Measurements from ENCODE around the gene KMT2A. TPM values are rescaled to one million over a fixed set of nuclear protein-coding genes. Genes with fewer than 3 reads are reported as not detected.

Gene KMT2A
- total RNA-seq, 1 donor from 2014 or later: 78.4 TPM

GRCh38 chr11:118532852-118533768 is 96.8 kb downstream of the KMT2A start:
- Mint-ChIP-seq H3K9me3 (no peaks in the 10 kb centered on the region), H3K36me3 (ENCODE audit: low read depth) (peaks cover 6% of the 10 kb centered on the region), H3K27me3 (ENCODE audit: insufficient read depth) (no peaks in the 10 kb centered on the region), H3K4me3 (no peak overlapping the region), H3K4me1 (ENCODE audit: low read depth) (peaks cover 21% of the 10 kb centered on the region), H3K27ac (no peak overlapping the region)
- DNase-seq (ENCODE audit: low spot score): no peak
- intact Hi-C loops (cut with micrococcal nuclease): no loop called here

- H3K36me3 Mint-ChIP-seq (ENCODE audit: low read depth): peaks cover 5% of the 10 kb centered on the region
- intact Hi-C loops (cut with micrococcal nuclease): no loop called here
- H3K9me3 Mint-ChIP-seq: no peaks in the 10 kb centered on the region
- H3K27me3 Mint-ChIP-seq (ENCODE audit: insufficient read depth): no peaks in the 10 kb centered on the region
- DNase-seq (ENCODE audit: low spot score): no peak
- H3K27ac Mint-ChIP-seq: no peak overlapping the region
- no peak overlapping the region for H3K4me3 Mint-ChIP-seq
- H3K4me1 Mint-ChIP-seq (ENCODE audit: low read depth): peaks cover 19% of the 10 kb centered on the region
Observed at GRCh38 chr11:118533769-118534729, 97.8 kb downstream of the KMT2A start.

- intact Hi-C loops (cut with micrococcal nuclease): no loop called here
- no peak overlapping the region for H3K27ac Mint-ChIP-seq
- DNase-seq (ENCODE audit: low spot score): no peak
- H3K4me3 Mint-ChIP-seq: no peak overlapping the region
- no peaks in the 10 kb centered on the region for H3K27me3 Mint-ChIP-seq (ENCODE audit: insufficient read depth)
- no peaks in the 10 kb centered on the region for H3K9me3 Mint-ChIP-seq
- H3K36me3 Mint-ChIP-seq (ENCODE audit: low read depth): no peaks in the 10 kb centered on the region
- peaks cover 7% of the 10 kb centered on the region for H3K4me1 Mint-ChIP-seq (ENCODE audit: low read depth)
Observed at GRCh38 chr11:118535261-118535660, 99.0 kb downstream of the KMT2A start.

GRCh38 chr11:118536726-118537125 is 100.4 kb downstream of the KMT2A start:
- Mint-ChIP-seq H3K9me3 (no peaks in the 10 kb centered on the region), H3K4me1 (ENCODE audit: low read depth) (peaks cover under 1% of the 10 kb centered on the region), H3K4me3 (no peak overlapping the region), H3K27ac (no peak overlapping the region), H3K36me3 (ENCODE audit: low read depth) (peaks cover 6% of the 10 kb centered on the region), H3K27me3 (ENCODE audit: insufficient read depth) (no peaks in the 10 kb centered on the region)
- intact Hi-C loops (cut with micrococcal nuclease): no loop called here
- DNase-seq (ENCODE audit: low spot score): no peak

- intact Hi-C loops (cut with micrococcal nuclease): no loop called here
- no peak overlapping the region for H3K27ac Mint-ChIP-seq
- H3K4me1 Mint-ChIP-seq (ENCODE audit: low read depth): no peaks in the 10 kb centered on the region
- H3K27me3 Mint-ChIP-seq (ENCODE audit: insufficient read depth): no peaks in the 10 kb centered on the region
- no peaks in the 10 kb centered on the region for H3K9me3 Mint-ChIP-seq
- peaks cover 6% of the 10 kb centered on the region for H3K36me3 Mint-ChIP-seq (ENCODE audit: low read depth)
- H3K4me3 Mint-ChIP-seq: no peak overlapping the region
- DNase-seq (ENCODE audit: low spot score): no peak
Observed at GRCh38 chr11:118537409-118537980, 101.2 kb downstream of the KMT2A start.

GRCh38 chr11:118544010-118544646 is 107.8 kb downstream of the KMT2A start:
- Mint-ChIP-seq H3K4me3 (no peak overlapping the region), H3K27me3 (ENCODE audit: insufficient read depth) (no peaks in the 10 kb centered on the region), H3K27ac (no peak overlapping the region), H3K36me3 (ENCODE audit: low read depth) (peaks cover 10% of the 10 kb centered on the region), H3K9me3 (no peaks in the 10 kb centered on the region), H3K4me1 (ENCODE audit: low read depth) (no peaks in the 10 kb centered on the region)
- DNase-seq (ENCODE audit: low spot score): no peak
- intact Hi-C loops (cut with micrococcal nuclease): no loop called here

GRCh38 chr11:118544647-118545010 is 108.3 kb downstream of the KMT2A start:
- Mint-ChIP-seq H3K4me3 (no peak overlapping the region), H3K9me3 (no peaks in the 10 kb centered on the region), H3K36me3 (ENCODE audit: low read depth) (peaks cover 10% of the 10 kb centered on the region), H3K4me1 (ENCODE audit: low read depth) (no peaks in the 10 kb centered on the region), H3K27me3 (ENCODE audit: insufficient read depth) (no peaks in the 10 kb centered on the region), H3K27ac (no peak overlapping the region)
- intact Hi-C loops (cut with micrococcal nuclease): no loop called here
- no peak for DNase-seq (ENCODE audit: low spot score)

- no peak overlapping the region for H3K27ac Mint-ChIP-seq
Observed at GRCh38 chr11:118545533-118545932, 109.2 kb downstream of the KMT2A start.

GRCh38 chr11:118547132-118547531 is 110.8 kb downstream of the KMT2A start:
- no peak overlapping the region for H3K4me3 Mint-ChIP-seq
- H3K27ac Mint-ChIP-seq: no peak overlapping the region
- DNase-seq (ENCODE audit: low spot score): no peak
- H3K27me3 Mint-ChIP-seq (ENCODE audit: insufficient read depth): no peaks in the 10 kb centered on the region
- intact Hi-C loops (cut with micrococcal nuclease): no loop called here
- peaks cover 10% of the 10 kb centered on the region for H3K36me3 Mint-ChIP-seq (ENCODE audit: low read depth)
- H3K9me3 Mint-ChIP-seq: no peaks in the 10 kb centered on the region
- no peaks in the 10 kb centered on the region for H3K4me1 Mint-ChIP-seq (ENCODE audit: low read depth)

More at GRCh38 chr11:118545533-118545932, 109.2 kb downstream of the KMT2A start:
- H3K27me3 Mint-ChIP-seq (ENCODE audit: insufficient read depth): no peaks in the 10 kb centered on the region
- no peak overlapping the region for H3K4me3 Mint-ChIP-seq
- no peaks in the 10 kb centered on the region for H3K4me1 Mint-ChIP-seq (ENCODE audit: low read depth)
- intact Hi-C loops (cut with micrococcal nuclease): no loop called here
- no peaks in the 10 kb centered on the region for H3K9me3 Mint-ChIP-seq
- DNase-seq (ENCODE audit: low spot score): no peak
- peaks cover 10% of the 10 kb centered on the region for H3K36me3 Mint-ChIP-seq (ENCODE audit: low read depth)

GRCh38 chr11:118552341-118552740 is 116.0 kb downstream of the KMT2A start:
- no peaks in the 10 kb centered on the region for H3K27me3 Mint-ChIP-seq (ENCODE audit: insufficient read depth)
- no peak overlapping the region for H3K27ac Mint-ChIP-seq
- H3K36me3 Mint-ChIP-seq (ENCODE audit: low read depth): peaks cover 11% of the 10 kb centered on the region
- no peaks in the 10 kb centered on the region for H3K9me3 Mint-ChIP-seq
- intact Hi-C loops (cut with micrococcal nuclease): no loop called here
- no peak for DNase-seq (ENCODE audit: low spot score)
- H3K4me3 Mint-ChIP-seq: no peak overlapping the region
- H3K4me1 Mint-ChIP-seq (ENCODE audit: low read depth): no peaks in the 10 kb centered on the region

- no peaks in the 10 kb centered on the region for H3K27me3 Mint-ChIP-seq (ENCODE audit: insufficient read depth)
- intact Hi-C loops (cut with micrococcal nuclease): loop anchor here (10.0 kb wide), 1 partner anchor 46 kb away; no protein-coding TSS in a partner anchor
- peaks cover 7% of the 10 kb centered on the region for H3K4me1 Mint-ChIP-seq (ENCODE audit: low read depth)
- H3K27ac Mint-ChIP-seq: no peak overlapping the region
- no peak overlapping the region for H3K4me3 Mint-ChIP-seq
- no peaks in the 10 kb centered on the region for H3K9me3 Mint-ChIP-seq
- peaks cover 5% of the 10 kb centered on the region for H3K36me3 Mint-ChIP-seq (ENCODE audit: low read depth)
- no peak for DNase-seq (ENCODE audit: low spot score)
Observed at GRCh38 chr11:118560806-118561205, 124.5 kb downstream of the KMT2A start.

GRCh38 chr11:118565051-118565450 is 128.8 kb downstream of the KMT2A start:
- Mint-ChIP-seq H3K36me3 (ENCODE audit: low read depth) (peaks cover 5% of the 10 kb centered on the region), H3K9me3 (no peaks in the 10 kb centered on the region), H3K4me3 (peak overlapping the region; percentile 81), H3K27me3 (ENCODE audit: insufficient read depth) (peaks cover 2% of the 10 kb centered on the region), H3K27ac (peak overlapping the region; percentile 29), H3K4me1 (ENCODE audit: low read depth) (peaks cover 7% of the 10 kb centered on the region)
- no peak for DNase-seq (ENCODE audit: low spot score)
- intact Hi-C loops (cut with micrococcal nuclease): loop anchor here (5.0 to 10.0 kb wide), 2 partner anchors 50 to 258 kb away; no protein-coding TSS in a partner anchor

Data from activated T-helper 1 cell treated with anti-CD3 and anti-CD28 coated beads, Interleukin-12 subunit alpha, Interleukin-12 subunit beta, Interleukin-2, Interleukin-4 antibody, amounts not matched to agents 30 ng/mL and 10 ng/mL and 1 ng/mL, durations not matched to agents 14 hours and 24 hours and 36 hours (primary cell).